ENCODE results near the gene GABRD.

GABRD gene

GRCh38 chr1:1988061-1988945 lies 30.8 kb upstream of the GABRD start (continued):
- TF ChIP-seq SNAI2 (CRISPR knock-in tag; IDR thresholded peaks at IDR 0.05), result no peak
- TF ChIP-seq PPARA (CRISPR knock-in tag; IDR thresholded peaks at IDR 0.05; ENCODE audit: borderline replicate concordance), result no peak
- TF ChIP-seq TOX (CRISPR knock-in tag; IDR thresholded peaks at IDR 0.05; ENCODE audit: borderline replicate concordance), result no peak
- TF ChIP-seq ZC3H10 (CRISPR knock-in tag; IDR thresholded peaks at IDR 0.05), result no peak

GRCh38 chr1:1989102-1989542 lies 30.0 kb upstream of the GABRD start:
- TF ChIP-seq SNAI2 (CRISPR knock-in tag; IDR thresholded peaks at IDR 0.05) (no peak), ARNTL (CRISPR knock-in tag; IDR thresholded peaks at IDR 0.05; ENCODE audit: borderline replicate concordance, low read depth) (no peak), ZFP3 (CRISPR knock-in tag; IDR thresholded peaks at IDR 0.05) (no peak), CSDC2 (CRISPR knock-in tag; IDR thresholded peaks at IDR 0.05) (no peak), RARB (CRISPR knock-in tag; IDR thresholded peaks at IDR 0.05) (no peak), TSHZ2 (CRISPR knock-in tag; IDR thresholded peaks at IDR 0.05) (no peak), PATZ1 (CRISPR knock-in tag; IDR thresholded peaks at IDR 0.05; ENCODE audit: borderline replicate concordance) (no peak), GLIS3 (CRISPR knock-in tag; IDR thresholded peaks at IDR 0.05) (no peak), CREB5 (CRISPR knock-in tag; IDR thresholded peaks at IDR 0.05; ENCODE audit: low read depth) (no peak)
- ATAC-seq, result no peak

GRCh38 chr1:1989789-1990188 lies 29.4 kb upstream of the GABRD start:
- no peak for ATAC-seq
- no peak for TF ChIP-seq CSDC2 (CRISPR knock-in tag; IDR thresholded peaks at IDR 0.05)
- TF ChIP-seq TOX (CRISPR knock-in tag; IDR thresholded peaks at IDR 0.05; ENCODE audit: borderline replicate concordance), result no peak
- no peak for TF ChIP-seq ZFP3 (CRISPR knock-in tag; IDR thresholded peaks at IDR 0.05)
- no peak for TF ChIP-seq TSHZ2 (CRISPR knock-in tag; IDR thresholded peaks at IDR 0.05)
- no peak for TF ChIP-seq ISL1 (CRISPR knock-in tag; IDR thresholded peaks at IDR 0.05)
- no peak for TF ChIP-seq POU6F1 (CRISPR knock-in tag; IDR thresholded peaks at IDR 0.05; ENCODE audit: borderline replicate concordance, low read depth)

- no peak for ATAC-seq
- no peak for TF ChIP-seq POU6F1 (CRISPR knock-in tag; IDR thresholded peaks at IDR 0.05; ENCODE audit: borderline replicate concordance, low read depth)
- no peak for TF ChIP-seq OSR1 (CRISPR knock-in tag; IDR thresholded peaks at IDR 0.05)
- TF ChIP-seq TSHZ2 (CRISPR knock-in tag; IDR thresholded peaks at IDR 0.05), result no peak
- TF ChIP-seq ZNF565 (CRISPR knock-in tag; conservative IDR thresholded peaks at IDR 0.05; ENCODE audit: low read depth), result no peak
- TF ChIP-seq ZFP30 (CRISPR knock-in tag; IDR thresholded peaks at IDR 0.05), result no peak
- no peak for TF ChIP-seq TOX (CRISPR knock-in tag; IDR thresholded peaks at IDR 0.05; ENCODE audit: borderline replicate concordance)
- TF ChIP-seq ZFP3 (CRISPR knock-in tag; IDR thresholded peaks at IDR 0.05), result no peak
These were observed 28.9 kb upstream of the GABRD start for GRCh38 chr1:1990222-1990621.
